ENCODE results near the gene CYP46A1. TPM values are rescaled to one million over a fixed set of nuclear protein-coding genes. Genes with fewer than 3 reads are reported as not detected.
A peak's percentile ranks its signal among the peaks of the same experiment; 100 is the strongest.

Gene CYP46A1
- total RNA-seq, 1 experiment from 2014 or later, result 0.59 TPM

- Histone ChIP-seq H3K18ac (ENCODE audit: insufficient read length, low read depth, low read length) (peak within 1 kb of the TSS; percentile 24), H2BK12ac (ENCODE audit: insufficient read length, low read depth, low read length) (no peak within 1 kb of the TSS), H3K56ac (ENCODE audit: insufficient read length, low read depth, low read length) (no peak within 1 kb of the TSS), H3K14ac (ENCODE audit: insufficient read depth, low read length) (peak within 1 kb of the TSS; percentile 26; the same call in 1 of the 2 replicates), H3K4me1 (ENCODE audit: insufficient read depth, low read length) (no peaks in the 10 kb centered on the region), H3K4ac (ENCODE audit: low read depth, low read length) (no peak within 1 kb of the TSS), H2AFZ (ENCODE audit: low read length) (no peak within 1 kb of the TSS), H4K8ac (replicated peaks; ENCODE audit: insufficient read length, low read depth, low read length) (no peak within 1 kb of the TSS), H3T11ph (ENCODE audit: low read length) (no peak within 1 kb of the TSS), H2BK15ac (ENCODE audit: low read depth, low read length) (no peak within 1 kb of the TSS), H3K23me2 (ENCODE audit: insufficient read length, low read depth, low read length, poor library complexity, severe bottlenecking) (peaks cover 4% of the 10 kb centered on the region), H3K9ac (ENCODE audit: extremely low read depth, insufficient read length, low read length) (no peak within 1 kb of the TSS), H4K5ac (ENCODE audit: insufficient read length, low read depth, low read length) (no peak within 1 kb of the TSS), H3K27me3 (ENCODE audit: insufficient read depth, low read length) (no peaks in the 10 kb centered on the region; the same call in 1 of the 2 replicates), H4K91ac (ENCODE audit: insufficient read length, low read depth, low read length) (no peak within 1 kb of the TSS), H2BK20ac (ENCODE audit: low read depth, low read length, poor library complexity, severe bottlenecking) (no peak within 1 kb of the TSS), H2AK5ac (ENCODE audit: insufficient read length, low read length) (no peak within 1 kb of the TSS), H3K23ac (ENCODE audit: insufficient read length, low read depth, low read length) (no peak within 1 kb of the TSS), H3K27ac (ENCODE audit: insufficient read length, low read depth, low read length) (no peak within 1 kb of the TSS), H2BK120ac (ENCODE audit: low read depth, low read length, poor library complexity, severe bottlenecking) (no peak within 1 kb of the TSS), H4K20me1 (ENCODE audit: control insufficient read depth, insufficient read depth, insufficient read length) (no peaks in the 10 kb centered on the region), H3K9me3 (ENCODE audit: control insufficient read depth, low read depth, low read length) (no peaks in the 10 kb centered on the region), H2BK5ac (ENCODE audit: insufficient read length, low read length) (no peak within 1 kb of the TSS), H3K79me2 (ENCODE audit: insufficient read depth, low read length) (no peaks in the 10 kb centered on the region), H3K4me2 (ENCODE audit: insufficient read depth, insufficient read length, low read length) (peak within 1 kb of the TSS; percentile 42), H3K79me1 (ENCODE audit: insufficient read depth, low read depth, low read length, poor library complexity, severe bottlenecking) (no peaks in the 10 kb centered on the region)
- H3K27ac Mint-ChIP-seq, result no peak within 1 kb of the TSS
- no CpG with 5 or more reads among the region's 91 CpGs for WGBS (ENCODE audit: extremely low coverage, insufficient read length, low lambda C conversion rate)
- H3K9me3 Mint-ChIP-seq, result no peaks in the 10 kb centered on the region
- H3K4me1 Mint-ChIP-seq, result peaks cover 6 to 13% of the 10 kb centered on the region in 2 experiments
- TF ChIP-seq CTCF (conservative IDR thresholded peaks at IDR 0.05), result 0 out of 3 replicates have a peak, but pooled peaks have one; percentile 14
- DNase-seq, result no peak
- no peaks in the 10 kb centered on the region for H3K36me3 Mint-ChIP-seq (ENCODE audit: insufficient read depth in 1 of 3, low read depth in 3 of 3)
- H3K27me3 Mint-ChIP-seq (ENCODE audit: low read depth), result peaks cover 34% of the 10 kb centered on the region
- H3K4me3 Mint-ChIP-seq, result peak within 1 kb of the TSS; percentile 55 to 73
These were observed 39.2 kb upstream of the CYP46A1 start, which contains the start of gene HHIPL1 for GRCh38 chr14:99644723-99645544. Gene HHIPL1, plus strand, starts transcription at chr14:99645129. Its CDS starts 79 bp downstream, at chr14:99645208.

Data from H9 (cell line).